HL-60 (cell line): ENCODE measurements around the gene CD300H.

Experiments used
- DNase-seq, 2 experiments: peaks; one replicate each; pipeline ENCODE4 v3.0.0-alpha.2; 2010 to 2020; ENCODE audit warnings: low read depth in 1 of 2, low spot score in 1 of 2
- H3K27ac ChIP-seq: fragments of 250-450 bp; sonication (Bioruptor Pico); replicated peaks from 2 replicates; pipeline ENCODE4 v1.5.1; 2020; ENCODE audit warnings: mild to moderate bottlenecking, moderate library complexity
- H3K27me3 ChIP-seq: fragments of 250-450 bp; sonication (Bioruptor Pico); 2 replicates; pipeline ENCODE4 v1.5.1; 2021; ENCODE audit warnings: mild to moderate bottlenecking, moderate library complexity; ENCODE audit not compliant: insufficient read depth, poor library complexity, severe bottlenecking
- H3K4me3 ChIP-seq: replicated peaks from 2 replicates; pipeline ENCODE4 v1.5.1; 2011; ENCODE audit warnings: mild to moderate bottlenecking, control low read depth, low read length; ENCODE audit not compliant: insufficient read depth
- GABPA ChIP-seq: IDR thresholded peaks from 2 replicates; pipeline ENCODE4 v1.6.1; 2012; ENCODE audit warnings: low read depth
- POLR2AphosphoS5 ChIP-seq: IDR thresholded peaks from 2 replicates; pipeline ENCODE4 v1.6.1; 2012; ENCODE audit warnings: low read depth
- SPI1 ChIP-seq: IDR thresholded peaks from 2 replicates; pipeline ENCODE4 v1.6.1; 2012; ENCODE audit warnings: low read depth, mild to moderate bottlenecking, borderline replicate concordance
- TF ChIP-seq, protein P1 (sequence below): IDR thresholded peaks from one replicate; pipeline ENCODE4 v1.5.1; 2011; ENCODE audit warnings: low read length, control low read depth, inconsistent platforms; ENCODE audit not compliant: insufficient read depth
- TF ChIP-seq, protein P2 (sequence below): IDR thresholded peaks from 2 replicates; pipeline ENCODE4 v1.6.1; 2012; ENCODE audit warnings: low read depth; ENCODE audit not compliant: insufficient replicate concordance

The CD300H gene

DNA sequence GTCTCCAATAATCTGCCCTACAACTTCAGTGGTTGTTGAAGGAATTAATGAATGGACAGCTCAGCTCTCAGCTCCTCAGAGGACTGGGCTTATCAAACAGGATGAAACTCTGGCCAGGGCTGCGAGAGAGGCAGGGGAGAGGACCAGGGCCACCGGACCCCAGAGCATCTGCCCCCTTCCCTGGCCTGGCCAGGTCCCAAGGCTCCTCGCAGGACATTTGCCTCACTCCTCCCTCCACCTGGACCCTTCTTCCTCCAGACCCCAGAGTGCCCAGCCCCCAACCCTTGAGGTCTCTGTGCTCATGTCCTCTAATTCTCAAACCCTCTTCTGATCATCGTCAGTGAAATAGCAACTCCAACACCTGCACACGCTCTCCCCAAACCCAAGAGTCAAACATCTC is 25.1 kb downstream of the CD300H start:
- Histone ChIP-seq H3K27me3 (no peaks in the 10 kb centered on the region), H3K27ac (no peak overlapping the region), H3K4me3 (no peak overlapping the region)
- TF ChIP-seq POLR2AphosphoS5 = no peak
- no peak for DNase-seq

DNA sequence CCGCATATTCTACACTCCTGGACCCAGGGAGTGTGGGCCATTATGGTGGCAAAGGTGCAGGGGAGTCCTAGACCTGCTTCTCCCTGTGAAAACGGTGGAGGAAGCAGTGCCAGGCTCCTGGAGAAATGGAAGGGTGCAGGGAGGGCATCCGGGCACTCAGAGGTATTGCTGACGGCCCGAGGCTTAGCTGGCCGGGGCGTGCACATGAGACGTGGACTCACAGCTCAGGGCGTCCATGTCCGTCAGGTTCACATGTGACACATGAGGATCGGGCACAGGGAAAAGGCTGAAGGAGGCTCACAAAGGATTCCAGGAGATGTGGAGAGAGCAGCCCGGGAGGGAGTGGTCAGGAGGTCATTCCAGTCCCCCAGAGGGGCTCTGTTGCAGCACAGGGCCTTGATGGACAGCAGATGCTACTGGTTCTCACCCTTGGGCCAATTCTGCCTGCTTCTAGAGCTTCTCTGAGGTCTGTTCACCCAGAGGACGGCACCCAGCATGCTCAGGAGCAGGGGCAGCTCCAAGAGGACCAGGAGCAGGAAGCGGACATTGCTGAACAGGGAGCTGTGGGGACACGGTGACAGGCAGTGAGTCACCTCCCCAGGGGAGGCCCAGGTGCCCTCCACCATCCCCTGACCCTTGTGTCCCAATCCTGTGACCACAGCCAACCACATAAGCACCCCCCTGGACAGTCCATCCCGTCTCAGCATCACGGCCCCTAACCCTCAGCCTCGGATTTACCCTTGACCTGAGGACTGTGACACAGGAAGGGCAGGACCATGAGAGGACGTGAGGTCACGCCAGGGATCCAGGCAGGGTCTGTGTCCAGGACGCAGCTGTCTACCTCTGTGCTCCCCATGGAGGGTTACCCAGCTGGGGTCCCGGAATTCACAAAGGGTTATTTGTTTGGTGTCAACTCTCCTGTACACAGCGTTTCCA is 25.9 kb downstream of the CD300H start:
- Histone ChIP-seq H3K27ac (no peak overlapping the region), H3K4me3 (no peak overlapping the region), H3K27me3 (no peaks in the 10 kb centered on the region)
- no peak for TF ChIP-seq POLR2AphosphoS5
- TF ChIP-seq, protein P1, sequence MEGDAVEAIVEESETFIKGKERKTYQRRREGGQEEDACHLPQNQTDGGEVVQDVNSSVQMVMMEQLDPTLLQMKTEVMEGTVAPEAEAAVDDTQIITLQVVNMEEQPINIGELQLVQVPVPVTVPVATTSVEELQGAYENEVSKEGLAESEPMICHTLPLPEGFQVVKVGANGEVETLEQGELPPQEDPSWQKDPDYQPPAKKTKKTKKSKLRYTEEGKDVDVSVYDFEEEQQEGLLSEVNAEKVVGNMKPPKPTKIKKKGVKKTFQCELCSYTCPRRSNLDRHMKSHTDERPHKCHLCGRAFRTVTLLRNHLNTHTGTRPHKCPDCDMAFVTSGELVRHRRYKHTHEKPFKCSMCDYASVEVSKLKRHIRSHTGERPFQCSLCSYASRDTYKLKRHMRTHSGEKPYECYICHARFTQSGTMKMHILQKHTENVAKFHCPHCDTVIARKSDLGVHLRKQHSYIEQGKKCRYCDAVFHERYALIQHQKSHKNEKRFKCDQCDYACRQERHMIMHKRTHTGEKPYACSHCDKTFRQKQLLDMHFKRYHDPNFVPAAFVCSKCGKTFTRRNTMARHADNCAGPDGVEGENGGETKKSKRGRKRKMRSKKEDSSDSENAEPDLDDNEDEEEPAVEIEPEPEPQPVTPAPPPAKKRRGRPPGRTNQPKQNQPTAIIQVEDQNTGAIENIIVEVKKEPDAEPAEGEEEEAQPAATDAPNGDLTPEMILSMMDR = no peak
- DNase-seq = no peak

DNA sequence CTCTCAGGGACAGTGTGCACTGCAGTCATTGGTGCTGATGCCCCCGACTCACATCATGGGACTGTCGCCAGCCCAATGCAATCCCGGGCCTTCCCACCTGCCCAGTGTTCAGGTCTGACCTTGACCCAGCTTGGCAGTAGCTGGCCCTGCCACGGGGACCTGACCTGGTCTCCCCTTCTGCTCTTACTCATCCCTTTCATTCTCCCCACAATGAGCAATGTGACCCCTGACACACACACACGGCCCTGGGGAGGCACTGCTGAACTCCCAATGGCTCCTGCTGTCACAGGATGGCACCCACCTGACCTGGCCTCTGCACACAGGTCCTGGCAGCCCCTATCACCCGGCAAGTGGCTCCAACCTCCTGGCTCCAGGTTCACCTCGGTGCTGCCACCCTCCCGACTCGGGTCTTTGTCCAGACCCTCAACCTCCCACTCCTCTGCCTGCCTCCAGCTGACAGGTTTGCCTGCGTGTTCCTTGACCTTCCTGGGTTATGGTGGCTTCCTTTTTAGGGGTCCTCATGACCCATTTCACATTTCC is 28.0 kb downstream of the CD300H start:
- Histone ChIP-seq H3K27me3 (no peaks in the 10 kb centered on the region), H3K27ac (no peak overlapping the region), H3K4me3 (no peak overlapping the region)
- TF ChIP-seq, protein P2, sequence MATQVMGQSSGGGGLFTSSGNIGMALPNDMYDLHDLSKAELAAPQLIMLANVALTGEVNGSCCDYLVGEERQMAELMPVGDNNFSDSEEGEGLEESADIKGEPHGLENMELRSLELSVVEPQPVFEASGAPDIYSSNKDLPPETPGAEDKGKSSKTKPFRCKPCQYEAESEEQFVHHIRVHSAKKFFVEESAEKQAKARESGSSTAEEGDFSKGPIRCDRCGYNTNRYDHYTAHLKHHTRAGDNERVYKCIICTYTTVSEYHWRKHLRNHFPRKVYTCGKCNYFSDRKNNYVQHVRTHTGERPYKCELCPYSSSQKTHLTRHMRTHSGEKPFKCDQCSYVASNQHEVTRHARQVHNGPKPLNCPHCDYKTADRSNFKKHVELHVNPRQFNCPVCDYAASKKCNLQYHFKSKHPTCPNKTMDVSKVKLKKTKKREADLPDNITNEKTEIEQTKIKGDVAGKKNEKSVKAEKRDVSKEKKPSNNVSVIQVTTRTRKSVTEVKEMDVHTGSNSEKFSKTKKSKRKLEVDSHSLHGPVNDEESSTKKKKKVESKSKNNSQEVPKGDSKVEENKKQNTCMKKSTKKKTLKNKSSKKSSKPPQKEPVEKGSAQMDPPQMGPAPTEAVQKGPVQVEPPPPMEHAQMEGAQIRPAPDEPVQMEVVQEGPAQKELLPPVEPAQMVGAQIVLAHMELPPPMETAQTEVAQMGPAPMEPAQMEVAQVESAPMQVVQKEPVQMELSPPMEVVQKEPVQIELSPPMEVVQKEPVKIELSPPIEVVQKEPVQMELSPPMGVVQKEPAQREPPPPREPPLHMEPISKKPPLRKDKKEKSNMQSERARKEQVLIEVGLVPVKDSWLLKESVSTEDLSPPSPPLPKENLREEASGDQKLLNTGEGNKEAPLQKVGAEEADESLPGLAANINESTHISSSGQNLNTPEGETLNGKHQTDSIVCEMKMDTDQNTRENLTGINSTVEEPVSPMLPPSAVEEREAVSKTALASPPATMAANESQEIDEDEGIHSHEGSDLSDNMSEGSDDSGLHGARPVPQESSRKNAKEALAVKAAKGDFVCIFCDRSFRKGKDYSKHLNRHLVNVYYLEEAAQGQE = no peak
- DNase-seq = no peak

DNA sequence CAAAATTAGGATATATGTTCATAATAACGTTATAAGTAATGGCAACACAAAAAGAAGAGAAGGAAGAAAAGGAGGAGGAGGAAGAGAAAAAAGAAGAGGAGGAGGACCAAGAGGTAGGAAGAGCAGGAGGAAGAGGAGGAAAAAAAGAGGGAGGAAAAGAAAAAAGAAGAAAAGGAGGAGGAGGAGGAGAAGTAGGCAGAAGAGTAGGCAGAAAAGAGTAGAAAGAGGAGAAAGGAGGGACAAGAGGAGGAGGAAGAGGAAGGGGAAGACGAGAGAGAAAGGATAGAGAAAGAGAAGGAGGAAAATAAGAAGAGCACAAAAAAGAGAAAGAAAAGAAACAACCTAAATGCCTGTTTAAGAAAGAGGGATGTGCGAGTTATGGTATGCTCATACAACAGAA is 30.4 kb downstream of the CD300H start:
- Histone ChIP-seq H3K4me3 (no peak overlapping the region), H3K27me3 (no peaks in the 10 kb centered on the region), H3K27ac (no peak overlapping the region)
- TF ChIP-seq, protein P1 = no peak
- TF ChIP-seq, protein P2 = no peak
- TF ChIP-seq SPI1 (no peak), POLR2AphosphoS5 (no peak), GABPA (no peak)
- DNase-seq = no peak

DNA sequence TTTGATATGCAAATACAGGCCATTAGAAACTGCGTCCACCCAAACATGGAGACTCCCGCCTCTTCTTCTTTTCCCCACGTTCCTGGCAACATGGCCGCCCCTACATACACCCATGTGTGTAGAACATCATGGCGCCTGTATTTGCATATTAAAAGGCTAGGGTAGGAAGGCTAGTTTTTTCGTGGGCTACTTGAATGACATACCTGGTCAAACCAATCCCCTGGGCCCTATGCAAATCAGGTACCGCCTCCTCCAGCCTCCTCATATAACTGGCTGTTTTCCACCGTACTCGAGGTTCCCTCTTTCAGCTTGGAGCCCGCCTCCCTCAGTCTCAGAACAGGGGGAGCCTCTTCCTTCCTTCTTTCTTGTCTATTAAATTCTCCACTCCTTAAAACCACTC is 35.2 kb downstream of the CD300H start:
- DNase-seq = peak; percentile 94 to 99
- no peaks in the 10 kb centered on the region for H3K27me3 ChIP-seq

More for the DNA sequence above, 35.2 kb downstream of the CD300H start:
- TF ChIP-seq, protein P2 = no peak
- no peak for TF ChIP-seq GABPA
- peak; percentile 82 for TF ChIP-seq POLR2AphosphoS5
- TF ChIP-seq, protein P1 = no peak
- no peak; the same call in 1 of the 2 replicates for TF ChIP-seq SPI1
- Histone ChIP-seq H3K27ac (peak overlapping the region; percentile 86), H3K4me3 (peak overlapping the region; percentile 67)
